Stimulated activated CD8-positive, alpha-beta memory T cell treated with anti-CD3 and anti-CD28 coated beads, Interleukin-15, amount 100 ng/mL, for 48 hours (primary cell): ENCODE results near the gene TEKTIP1.

Source experiments
- DNase-seq, 2 donors: peaks; one replicate each; pipeline ENCODE4 v3.0.0-alpha.2; 2020; ENCODE audit warnings: low read depth in 2 of 2

TEKTIP1 gene

DNA sequence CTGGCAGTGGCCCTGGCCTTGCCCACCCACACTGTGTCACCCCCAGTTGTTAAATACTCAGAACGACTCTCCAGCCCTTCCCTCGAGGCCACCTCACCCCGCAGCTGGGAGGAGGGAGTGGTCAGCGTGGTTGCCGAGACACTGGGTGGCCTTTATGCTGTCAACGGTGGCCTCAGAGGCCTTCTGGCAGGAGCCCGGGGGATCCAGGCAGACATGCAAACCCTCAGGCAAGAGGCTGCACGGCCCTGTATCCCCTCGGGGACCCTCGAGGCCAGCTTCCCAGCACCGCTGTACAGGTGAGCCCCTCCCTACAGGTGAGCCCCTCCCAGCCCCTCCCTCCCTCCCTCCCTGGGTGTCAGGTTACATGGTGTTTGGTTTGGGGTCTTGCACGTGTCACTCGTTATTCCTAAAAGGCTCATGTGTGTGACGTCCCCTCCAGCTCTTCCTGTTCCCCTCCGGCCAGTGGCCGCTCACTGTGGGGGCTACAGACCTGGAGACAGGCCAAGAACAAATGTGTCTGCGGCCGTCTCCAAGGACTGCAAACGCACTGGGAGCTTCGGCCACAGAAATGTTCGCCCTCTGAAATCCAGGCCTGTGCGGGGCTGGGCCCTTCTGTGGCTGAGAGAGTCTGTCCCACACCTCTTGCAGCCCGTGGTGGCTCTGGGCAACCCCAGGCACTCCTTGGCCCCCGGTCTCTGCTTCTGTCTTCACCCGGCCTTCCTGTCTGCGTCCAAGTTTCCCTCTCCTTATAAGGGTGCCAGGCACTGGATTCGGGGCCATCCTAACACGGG lies at the start of gene TEKTIP1:
Gene TEKTIP1, plus strand, starts transcription at position 210 of the 791 bp plus-strand sequence. Its CDS starts 4 bp downstream, at position 214.
- DNase-seq, result no peak

DNA sequence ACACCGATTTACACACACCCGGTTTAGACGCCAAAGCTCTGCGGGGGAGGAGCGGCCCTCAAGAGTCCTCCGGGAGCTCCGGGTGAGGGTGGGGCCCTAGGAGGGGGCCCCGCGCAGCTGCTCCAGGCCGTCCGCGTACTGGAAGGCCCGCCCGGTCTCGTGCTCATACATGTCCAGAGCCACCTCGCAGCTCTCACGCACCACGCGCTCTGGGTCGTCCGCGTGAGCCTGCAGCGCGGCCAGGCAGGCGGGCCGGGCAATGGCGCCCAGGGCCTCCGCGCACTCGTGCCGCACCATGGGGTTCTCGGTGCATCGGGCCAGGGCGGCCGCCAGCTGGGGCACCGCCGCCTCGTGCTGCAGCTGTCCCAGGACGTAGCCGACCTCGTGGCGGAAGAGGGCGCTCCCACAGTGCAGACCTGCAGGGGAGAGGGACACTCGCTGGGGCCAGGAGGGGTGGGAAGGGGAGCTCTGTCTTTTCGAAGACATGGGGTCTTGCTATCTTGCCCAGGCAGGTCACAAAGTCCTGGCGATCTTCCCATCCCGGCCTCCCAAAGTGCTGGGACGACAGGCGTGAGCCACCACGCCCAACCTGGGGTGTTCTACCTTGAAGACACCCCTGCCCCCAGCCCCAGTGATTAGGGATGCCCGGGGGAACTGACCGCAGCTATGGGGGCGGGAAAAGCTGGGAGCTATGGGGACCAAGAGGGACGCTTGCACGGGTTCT lies 47.4 kb upstream of the TEKTIP1 start:
- no peak for DNase-seq

DNA sequence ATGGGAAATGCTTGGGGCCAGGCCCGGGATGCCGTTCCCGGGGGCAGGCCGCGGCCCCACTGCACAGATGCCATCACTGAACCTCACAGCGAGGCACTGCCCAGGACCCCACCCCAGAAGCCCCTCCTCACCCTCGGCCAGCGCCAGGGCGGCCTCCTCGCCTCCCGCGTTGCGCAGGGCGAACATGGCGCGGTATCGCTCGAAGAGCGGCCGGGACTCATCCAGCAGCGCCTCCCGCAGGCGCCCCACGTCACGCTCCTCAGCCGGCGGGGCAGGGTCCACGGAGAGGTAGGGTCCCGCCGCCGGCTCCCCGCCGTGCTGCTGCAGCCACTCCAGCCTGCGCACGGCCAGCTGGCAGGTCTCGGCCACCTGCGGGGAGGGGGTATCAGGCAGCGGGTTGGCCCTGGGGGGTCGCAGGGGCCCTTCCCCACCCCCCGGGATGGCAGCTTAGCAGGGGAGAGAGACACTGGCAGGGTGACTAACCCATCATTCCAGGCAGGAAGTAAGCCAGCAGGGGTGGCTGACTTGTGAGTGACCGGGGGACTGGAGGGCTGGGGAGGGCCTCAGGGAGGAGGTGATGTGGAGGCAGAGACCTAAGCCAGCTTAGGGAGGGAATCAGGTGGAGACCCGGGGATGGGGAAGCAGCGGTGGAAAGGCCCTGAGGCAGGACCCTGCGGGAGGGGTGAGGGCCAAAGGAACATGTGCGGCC lies 46.7 kb upstream of the TEKTIP1 start:
- no peak for DNase-seq

DNA sequence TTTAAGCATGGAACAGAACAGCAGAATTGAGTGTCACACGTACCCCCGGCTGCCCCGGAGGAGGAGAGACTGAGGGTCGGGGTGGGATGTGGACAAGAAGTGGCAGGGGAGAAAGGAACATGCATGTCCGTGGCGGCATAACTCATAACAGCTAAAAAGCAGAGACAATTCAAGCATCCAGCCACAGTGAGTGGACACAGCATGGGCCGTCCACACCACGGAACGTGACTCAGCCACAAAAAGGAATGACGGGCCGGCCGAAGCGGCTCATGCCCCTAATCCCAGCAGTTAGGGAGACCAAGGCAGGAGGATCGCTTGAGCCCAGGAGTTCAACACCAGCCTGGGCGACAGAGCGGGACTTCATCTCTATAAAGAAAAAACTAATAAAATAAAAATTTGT lies 46.1 kb upstream of the TEKTIP1 start:
- no peak for DNase-seq

DNA sequence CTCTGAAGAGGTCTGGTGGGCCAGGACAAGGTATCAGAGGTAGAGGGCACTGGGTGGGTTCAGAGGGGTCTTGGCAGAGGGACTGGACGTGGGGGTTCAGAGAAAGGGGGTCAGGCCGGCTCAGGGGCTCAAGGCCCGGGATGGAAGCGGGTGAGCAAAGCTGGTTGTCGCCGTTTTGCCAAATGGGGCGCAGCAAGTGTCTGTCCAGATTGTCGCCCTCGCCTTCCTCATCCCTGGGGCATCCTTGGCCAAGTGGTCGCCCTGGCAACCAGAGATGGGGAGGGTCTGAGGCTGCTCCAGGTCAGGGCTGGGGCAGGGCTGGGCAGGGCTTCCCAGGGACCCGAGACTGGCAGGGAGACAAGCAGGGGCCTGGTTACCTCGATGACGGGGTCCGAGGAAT lies 45.3 kb upstream of the TEKTIP1 start:
- no peak for DNase-seq

DNA sequence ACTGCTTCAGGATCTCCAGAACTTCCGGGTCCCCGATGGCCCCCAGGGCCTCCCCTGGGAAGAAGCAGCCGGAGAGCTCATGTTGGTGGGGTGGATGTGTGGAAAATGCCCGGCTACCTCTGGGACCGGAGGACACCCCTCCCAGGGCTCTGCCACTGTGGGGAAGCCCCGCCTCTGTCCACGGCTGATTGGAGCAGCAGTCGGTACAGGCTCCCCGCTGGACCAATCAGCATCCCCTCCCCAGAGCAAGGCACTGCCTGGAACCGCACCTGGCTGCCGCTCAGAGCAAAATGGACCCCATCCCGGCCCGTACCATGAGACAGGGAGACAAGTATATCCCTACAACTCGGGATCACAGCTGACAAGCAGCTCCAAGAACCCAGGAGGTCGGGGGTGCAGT lies 44.9 kb upstream of the TEKTIP1 start:
- DNase-seq, result no peak

DNA sequence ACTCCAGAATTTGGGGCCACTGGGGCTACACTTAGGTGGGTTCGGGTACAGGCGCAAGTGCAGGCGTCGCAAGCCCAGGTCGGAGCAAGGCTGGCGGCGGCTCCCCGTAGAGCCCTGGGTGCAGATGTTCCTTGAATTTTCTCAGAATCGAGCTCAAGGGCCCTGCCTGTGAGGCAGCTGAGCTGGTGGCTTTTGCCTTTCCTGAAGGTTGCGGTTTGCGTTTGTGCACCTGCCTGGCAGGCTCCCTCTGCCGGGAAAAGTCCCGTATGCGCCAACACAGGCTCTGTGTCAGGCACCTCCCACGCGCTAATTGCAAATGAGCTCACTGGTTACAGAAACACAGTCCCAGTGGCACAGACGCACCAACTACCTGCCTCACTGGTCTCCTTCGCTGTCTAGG lies 44.4 kb upstream of the TEKTIP1 start:
- DNase-seq, result peak in 1 of 2 donors; percentile 34

DNA sequence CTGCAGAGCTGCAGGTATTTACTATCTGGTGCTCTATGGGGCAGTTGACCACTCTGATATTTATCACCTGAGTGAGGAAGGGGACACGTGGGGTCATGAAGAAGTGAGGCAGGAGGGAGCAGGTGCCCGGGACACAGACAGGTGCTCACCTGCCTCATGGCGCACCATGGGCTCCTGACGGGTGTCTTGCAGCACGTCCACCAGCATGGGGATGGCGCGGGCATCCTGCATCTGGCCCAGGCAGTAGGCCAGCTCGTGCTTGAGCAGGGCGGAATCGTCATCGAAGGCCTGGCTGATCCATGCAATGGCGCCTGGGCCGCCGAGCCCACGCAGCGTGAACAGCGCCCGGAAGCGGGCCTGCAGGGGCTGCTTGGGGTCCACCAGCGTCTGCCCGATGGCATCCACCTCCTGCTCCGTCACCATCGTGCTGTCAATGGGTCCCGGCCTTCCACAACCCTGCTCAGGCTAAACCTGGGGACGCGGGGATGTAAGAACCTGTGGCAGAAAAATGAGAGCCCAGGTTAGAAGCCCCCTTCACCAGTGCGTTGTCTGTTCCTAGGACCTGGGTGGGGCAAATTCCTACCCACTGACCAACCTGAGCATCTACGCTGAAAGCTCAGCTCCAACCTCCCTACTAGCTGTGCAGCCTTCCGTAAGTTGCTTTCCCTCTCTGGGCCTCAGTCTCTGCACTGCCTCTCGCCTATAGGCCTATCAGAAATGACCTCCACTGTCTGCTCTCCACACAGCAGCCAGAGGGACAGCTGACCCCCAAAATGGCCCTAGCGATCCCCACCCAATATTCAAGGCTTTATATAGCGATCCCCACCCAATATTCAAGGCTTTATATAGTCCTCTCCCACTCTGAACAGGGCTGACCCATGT lies 42.3 kb upstream of the TEKTIP1 start:
- DNase-seq, result no peak

DNA sequence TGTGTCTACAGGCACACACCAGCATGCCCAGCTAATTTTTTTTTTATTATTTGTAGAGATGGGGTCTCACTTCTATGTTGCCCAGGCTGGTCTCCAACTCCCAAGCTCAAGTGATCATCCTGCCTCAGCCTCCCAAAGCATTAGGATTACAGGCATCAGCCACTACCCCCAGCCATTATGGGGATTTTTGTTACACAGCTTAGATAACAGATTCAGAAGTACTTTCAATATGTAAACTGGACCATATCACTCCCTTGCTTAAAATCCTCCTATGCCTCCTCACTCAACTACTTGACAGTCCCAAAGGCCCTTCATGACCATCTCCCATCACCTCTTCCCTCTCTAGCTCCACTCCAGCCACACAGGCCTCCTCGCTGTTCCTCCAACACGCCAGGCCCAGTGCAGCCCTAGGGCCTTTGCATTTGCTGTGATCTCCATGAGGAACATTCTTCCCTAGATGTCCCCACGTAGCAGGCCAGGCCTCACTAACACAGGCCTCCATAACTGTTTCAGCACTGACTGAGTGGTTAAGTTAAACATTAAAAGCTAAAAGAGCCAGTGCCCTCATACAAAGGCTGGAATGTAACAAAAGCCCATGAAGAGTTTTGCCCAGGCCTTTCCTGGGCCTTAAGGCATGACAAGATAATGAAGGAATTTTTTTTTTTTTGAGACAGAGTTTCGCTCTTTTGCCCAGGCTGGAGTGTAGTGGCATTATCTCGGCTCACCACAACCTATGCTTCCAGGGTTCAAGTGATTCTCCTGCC lies 41.0 kb upstream of the TEKTIP1 start:
- DNase-seq, result no peak

DNA sequence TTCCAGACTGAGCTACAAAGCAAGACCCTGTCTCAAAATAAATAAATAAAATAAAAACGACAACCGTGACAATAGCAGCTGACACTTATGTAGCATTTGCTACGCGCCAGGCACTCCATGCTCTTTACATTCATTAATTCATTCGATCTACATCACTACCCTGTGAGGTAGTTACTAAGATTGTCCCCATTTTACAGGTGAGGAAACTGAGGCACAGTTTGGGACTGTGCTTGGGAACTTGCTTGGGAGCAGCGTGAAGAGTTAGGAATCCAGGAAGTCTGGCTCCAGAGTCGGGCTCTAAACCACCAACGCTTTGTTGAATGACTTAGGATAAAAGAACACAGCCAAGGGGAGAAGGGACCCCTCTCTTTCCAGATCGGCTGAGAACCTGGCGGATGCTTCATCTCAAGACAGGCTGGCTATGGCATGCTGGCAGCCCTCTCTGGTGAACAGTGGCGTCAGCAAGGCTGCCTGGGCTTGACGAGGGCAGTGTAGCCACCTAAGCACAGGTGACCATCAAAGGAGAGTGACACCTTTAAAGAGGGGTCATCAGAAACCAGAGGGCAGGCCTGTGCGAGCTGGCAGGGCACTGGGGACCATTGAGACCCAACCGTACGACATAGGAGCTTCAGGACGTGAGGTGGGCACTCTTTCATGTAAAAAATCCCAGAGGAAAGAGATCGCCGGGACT lies 39.1 kb upstream of the TEKTIP1 start:
- DNase-seq, result no peak

DNA sequence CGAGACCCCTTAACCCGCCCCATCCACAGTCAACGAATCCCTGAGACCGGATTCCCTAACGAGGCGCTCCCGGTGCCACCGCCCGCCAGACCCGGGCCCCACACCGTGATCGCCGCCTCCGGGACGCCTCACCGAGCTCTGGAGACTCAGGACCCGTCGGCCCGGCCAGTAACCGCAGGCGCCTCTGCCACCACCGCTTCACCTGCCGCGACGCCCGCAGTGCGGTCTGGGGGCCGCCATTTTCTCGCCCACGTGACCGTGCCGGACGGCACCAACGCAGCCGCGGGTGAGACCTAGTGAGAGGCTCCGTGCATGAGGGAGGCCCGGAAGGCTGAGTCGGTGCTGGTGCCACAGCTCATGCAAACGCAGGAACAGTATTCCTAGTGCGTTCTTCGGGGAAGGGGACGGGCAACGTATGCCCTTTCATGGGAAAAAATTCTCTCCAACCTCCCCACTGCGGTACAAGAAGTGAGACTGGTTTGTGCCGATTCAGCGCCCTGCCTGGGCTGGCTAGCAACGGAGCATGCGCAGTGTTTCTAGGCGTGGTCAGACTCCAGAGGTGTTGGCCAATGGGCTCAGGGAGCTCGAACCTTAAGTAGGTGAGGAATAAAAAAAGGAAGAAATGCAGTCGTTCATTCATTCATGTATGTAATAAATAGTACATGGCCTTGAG lies 38.4 kb upstream of the TEKTIP1 start, which contains the start of gene DOHH:
Gene DOHH, minus strand, starts transcription at position 246 of the 673 bp plus-strand sequence. CDS start 3,860 bp downstream, outside the sequence.
- peak; percentile 92 to 93 for DNase-seq

DNA sequence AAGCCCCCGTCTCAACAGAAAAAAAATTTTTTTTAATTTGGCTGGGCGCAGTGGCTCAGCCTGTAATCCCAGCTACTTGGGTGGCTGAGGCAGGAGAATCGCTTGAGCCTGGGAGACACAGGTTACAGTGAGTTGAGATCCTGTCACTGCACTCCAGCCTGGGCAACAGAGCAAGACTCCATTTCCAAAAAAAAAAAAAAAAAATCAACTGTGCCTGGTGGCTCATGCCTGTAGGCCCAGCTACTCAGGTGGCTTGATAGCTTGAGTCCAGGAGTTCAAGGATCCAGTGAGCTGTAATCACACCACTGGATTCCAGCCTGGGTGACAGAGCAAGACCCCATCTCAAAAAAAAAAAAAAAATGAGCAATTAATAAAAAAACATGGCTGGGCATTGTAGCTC lies 37.2 kb upstream of the TEKTIP1 start:
- no peak for DNase-seq

DNA sequence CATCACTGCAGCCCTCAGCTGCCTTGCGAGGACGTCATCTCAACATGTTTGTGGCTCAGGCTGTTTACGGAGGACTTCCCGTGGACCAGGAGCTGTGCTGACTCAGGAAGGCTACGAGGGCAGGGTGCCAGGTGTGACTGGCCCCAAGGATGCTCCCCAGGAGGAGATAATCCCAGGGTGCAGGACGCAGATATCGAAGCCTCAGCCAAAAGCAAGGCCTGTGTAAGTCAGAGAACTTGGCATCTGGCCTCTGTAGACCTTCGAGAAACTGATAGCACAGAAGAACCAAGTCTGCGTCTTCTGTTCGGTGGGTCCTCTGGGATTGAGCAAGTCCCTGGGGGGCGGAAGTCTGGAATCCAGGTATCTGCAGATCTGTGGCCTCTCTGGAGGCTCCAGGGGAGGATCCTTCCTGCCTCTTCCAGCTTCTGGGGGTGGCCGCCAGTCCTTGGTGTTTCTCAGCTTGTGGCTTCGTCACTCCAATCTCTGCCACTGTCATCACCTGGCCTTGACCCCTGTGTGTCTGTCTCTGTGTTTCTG lies 35.9 kb upstream of the TEKTIP1 start:
- DNase-seq, result no peak

DNA sequence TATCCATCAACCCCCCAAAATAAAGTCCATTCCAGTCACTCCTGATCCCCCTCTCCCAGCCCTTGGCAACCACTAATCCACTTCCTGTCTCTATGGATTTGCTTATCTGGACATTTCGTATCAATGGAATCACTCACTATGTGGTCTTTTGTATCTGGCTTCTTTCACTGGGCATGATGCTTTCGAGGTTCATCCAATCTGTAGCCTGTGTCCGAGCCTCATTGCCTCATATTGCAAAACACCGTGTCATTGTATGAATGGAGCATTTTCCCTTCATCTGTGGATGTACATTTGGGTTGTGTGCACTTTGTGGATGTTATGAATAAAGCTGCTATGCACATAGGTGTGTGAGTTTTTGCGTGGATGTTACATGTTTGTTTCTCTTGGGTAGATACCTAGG lies 34.2 kb upstream of the TEKTIP1 start:
- DNase-seq, result no peak

DNA sequence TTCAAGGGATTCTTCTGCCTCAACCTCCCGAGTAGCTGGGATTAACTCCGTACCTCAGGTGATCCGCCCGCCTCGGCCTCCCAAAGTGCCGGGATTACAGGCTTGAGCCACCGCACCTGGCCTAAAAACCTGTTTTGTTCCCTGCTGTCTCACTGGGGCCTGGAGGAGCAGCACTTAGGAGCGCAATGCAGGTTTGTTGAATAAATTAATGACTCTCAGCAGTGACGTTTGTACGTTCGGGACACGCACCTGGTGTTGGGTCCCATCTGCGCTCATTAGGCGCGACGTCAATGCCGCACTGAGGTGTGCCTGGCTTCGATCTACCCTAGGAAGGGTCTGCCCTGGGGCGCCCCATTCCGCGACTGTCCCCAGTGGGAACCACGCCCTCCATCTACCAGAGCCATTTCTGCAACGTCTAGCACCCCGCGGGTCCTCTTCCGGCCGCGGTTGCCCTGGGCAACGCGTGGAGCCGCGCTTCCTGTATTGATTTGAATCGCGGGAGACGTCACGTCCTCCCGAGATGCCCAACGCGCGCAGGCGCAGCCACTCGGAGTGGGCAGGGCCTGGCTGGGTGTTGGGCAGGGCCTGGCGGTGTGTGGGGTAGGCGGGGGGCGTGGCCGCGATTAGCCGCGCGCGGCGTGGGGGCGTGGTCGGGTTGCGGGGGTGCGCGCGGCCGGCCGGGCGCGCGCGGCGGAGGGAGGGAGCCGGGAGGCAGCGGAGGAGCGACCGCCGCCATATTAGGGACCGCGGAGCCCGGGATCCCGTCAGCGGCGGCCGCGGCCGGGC lies 33.2 kb upstream of the TEKTIP1 start, which contains the start of gene FZR1:
Gene FZR1, plus strand, starts transcription at position 714 of the 786 bp plus-strand sequence. CDS start 16,679 bp downstream, outside the sequence.
- peak; percentile 100 for DNase-seq

DNA sequence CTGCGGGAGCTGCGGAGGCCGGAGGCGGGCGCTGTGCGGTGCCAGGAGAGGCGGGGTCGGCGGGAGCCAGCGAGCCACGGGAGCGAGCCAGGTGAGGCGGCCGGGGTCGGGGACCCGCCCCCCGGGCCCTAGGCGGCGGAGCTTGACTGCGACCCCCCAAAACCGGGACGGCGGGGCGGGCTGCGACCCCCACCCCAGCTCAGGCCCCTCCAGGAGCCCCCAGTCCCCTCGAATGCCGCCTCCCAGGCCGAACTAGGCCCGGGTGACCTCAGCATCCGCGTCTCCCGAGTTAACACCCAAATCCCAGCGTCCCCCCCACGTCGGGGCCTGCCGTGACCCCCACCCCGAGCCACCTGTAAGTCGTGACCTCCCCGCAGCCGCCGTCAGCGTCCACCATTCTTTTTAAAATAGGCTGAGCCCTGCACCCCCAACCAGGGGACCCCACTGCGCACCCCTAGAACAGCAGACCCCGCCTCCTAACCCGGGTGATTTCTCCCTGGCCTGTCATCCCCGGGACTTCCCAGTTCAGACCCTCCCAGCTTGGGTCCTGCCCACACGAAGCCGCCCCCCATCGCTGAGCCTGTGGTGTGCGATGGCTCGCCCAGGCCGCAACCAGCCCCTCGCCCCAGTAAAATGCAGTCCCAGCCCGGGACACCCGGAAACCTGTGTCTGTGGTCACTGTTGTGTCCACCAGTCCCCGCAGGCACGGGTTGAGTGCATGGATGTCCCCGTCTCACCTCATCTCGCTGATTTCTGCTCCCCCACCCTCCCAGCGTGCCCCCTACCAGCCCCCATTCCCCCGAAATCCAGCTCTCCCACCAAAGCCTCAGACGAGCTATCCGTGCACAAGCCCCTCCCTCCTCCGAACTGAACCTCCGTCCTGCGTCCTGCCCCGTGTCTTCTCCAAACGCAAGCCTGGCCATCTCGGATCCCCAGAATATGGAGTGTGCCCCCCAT lies 32.3 kb upstream of the TEKTIP1 start:
- DNase-seq, result no peak
